Neuron (in vitro differentiated cells): ENCODE data around the gene ENC1.

Source experiments
- H2AFZ ChIP-seq: one replicate; pipeline ENCODE4 v1.6.1; 2013; ENCODE audit warnings: low read depth, mild to moderate bottlenecking, inconsistent platforms, low read length, moderate library complexity
- H3K27me3 ChIP-seq: one replicate; pipeline ENCODE4 v1.6.1; 2013; ENCODE audit warnings: low read length; ENCODE audit not compliant: insufficient read depth
- H3K36me3 ChIP-seq: one replicate; pipeline ENCODE4 v1.6.1; 2013; ENCODE audit warnings: low read length; ENCODE audit not compliant: insufficient read depth
- H3K4me1 ChIP-seq: one replicate; pipeline ENCODE4 v1.6.1; 2013; ENCODE audit warnings: low read length; ENCODE audit not compliant: insufficient read depth
- H3K4me3 ChIP-seq: 2 replicates; pipeline ENCODE4 v1.5.1; 2013; ENCODE audit warnings: mild to moderate bottlenecking, low read length, moderate library complexity
- H3K9me3 ChIP-seq: one replicate; pipeline ENCODE4 v1.6.1; 2013; ENCODE audit warnings: low read length

ENC1 gene

GRCh38 chr5:74581988-74582365 lies 58.6 kb downstream of the ENC1 start:
- Histone ChIP-seq H3K4me3 (no peak overlapping the region), H3K36me3 (no peaks in the 10 kb centered on the region), H3K27me3 (no peaks in the 10 kb centered on the region), H3K9me3 (no peaks in the 10 kb centered on the region), H2AFZ (no peak overlapping the region), H3K4me1 (no peaks in the 10 kb centered on the region)

- Histone ChIP-seq H3K27me3 (no peaks in the 10 kb centered on the region), H3K4me1 (no peaks in the 10 kb centered on the region), H2AFZ (no peak overlapping the region), H3K9me3 (no peaks in the 10 kb centered on the region), H3K4me3 (no peak overlapping the region), H3K36me3 (no peaks in the 10 kb centered on the region)
Observed at GRCh38 chr5:74580729-74581109, 59.8 kb downstream of the ENC1 start.

GRCh38 chr5:74579215-74579614 lies 61.3 kb downstream of the ENC1 start:
- Histone ChIP-seq H3K4me3 (no peak overlapping the region), H3K27me3 (no peaks in the 10 kb centered on the region), H3K9me3 (no peaks in the 10 kb centered on the region), H3K4me1 (peaks cover under 1% of the 10 kb centered on the region), H2AFZ (no peak overlapping the region), H3K36me3 (no peaks in the 10 kb centered on the region)

- Histone ChIP-seq H3K27me3 (no peaks in the 10 kb centered on the region), H3K36me3 (no peaks in the 10 kb centered on the region), H3K4me1 (peaks cover 6% of the 10 kb centered on the region), H3K4me3 (no peak overlapping the region), H3K9me3 (no peaks in the 10 kb centered on the region), H2AFZ (no peak overlapping the region)
Observed at GRCh38 chr5:74578356-74579044, 62.0 kb downstream of the ENC1 start.
